Progenitor cell of endocrine pancreas (in vitro differentiated cells): Measurements from ENCODE around the gene RHO. TPM values are rescaled to one million over a fixed set of nuclear protein-coding genes. Genes with fewer than 3 reads are reported as not detected.
A peak's percentile ranks its signal among the peaks of the same experiment; 100 is the strongest.

Experiments used
- DNase-seq: peaks from one replicate; pipeline ENCODE4 v3.0.0; 2021; ENCODE audit warnings: low spot score; ENCODE audit not compliant: unreplicated experiment
- H3K27ac Mint-ChIP-seq: 2 replicates; pipeline ENCODE4 v1.8.0; 2021; ENCODE audit warnings: mild to moderate bottlenecking, moderate library complexity, mixed read lengths
- H3K27me3 Mint-ChIP-seq: 2 replicates; pipeline ENCODE4 v1.8.0; 2021; ENCODE audit warnings: mixed read lengths
- H3K36me3 Mint-ChIP-seq: 2 replicates; pipeline ENCODE4 v1.8.0; 2022; ENCODE audit warnings: mixed read lengths; ENCODE audit not compliant: insufficient read depth
- H3K4me1 Mint-ChIP-seq: 2 replicates; pipeline ENCODE4 v1.8.0; 2021; ENCODE audit warnings: low read depth, mixed read lengths
- H3K4me3 Mint-ChIP-seq: 2 replicates; pipeline ENCODE4 v1.8.0; 2021; ENCODE audit warnings: low read depth, mild to moderate bottlenecking, moderate library complexity, mixed read lengths
- H3K9me3 Mint-ChIP-seq: 2 replicates; pipeline ENCODE4 v1.8.0; 2021; ENCODE audit warnings: low read depth, mixed read lengths
- CTCF ChIP-seq: fragments of 200-600 bp; sonication (generic); IDR thresholded peaks from one replicate; pipeline ENCODE4 v1.5.0; 2021; ENCODE audit warnings: antibody characterized with exemption, mild to moderate bottlenecking; ENCODE audit not compliant: unreplicated experiment
- total RNA-seq: library from RNA; stranded (reverse); gene quantifications from 2 replicates; pipeline ENCODE4 v1.2.1, GENCODE V29; 2021

The RHO gene
- total RNA-seq, 1 donor from 2014 or later: 0.10 TPM

GRCh38 chr3:129533406-129533805, 5.0 kb downstream of the RHO start:
- Mint-ChIP-seq H3K27ac (no peak overlapping the region), H3K4me3 (no peak overlapping the region), H3K36me3 (no peaks in the 10 kb centered on the region), H3K27me3 (no peaks in the 10 kb centered on the region), H3K9me3 (no peaks in the 10 kb centered on the region), H3K4me1 (peaks cover 20% of the 10 kb centered on the region)
- DNase-seq: no peak
- no peak for TF ChIP-seq CTCF

GRCh38 chr3:129534428-129535027, 6.1 kb downstream of the RHO start:
- H3K36me3 Mint-ChIP-seq: no peaks in the 10 kb centered on the region
- no peak for DNase-seq
- H3K27me3 Mint-ChIP-seq: no peaks in the 10 kb centered on the region
- H3K4me1 Mint-ChIP-seq: peaks cover 20% of the 10 kb centered on the region
- H3K4me3 Mint-ChIP-seq: no peak overlapping the region
- no peak for TF ChIP-seq CTCF
- H3K27ac Mint-ChIP-seq: peak overlapping the region; percentile 80
- no peaks in the 10 kb centered on the region for H3K9me3 Mint-ChIP-seq

GRCh38 chr3:129535075-129535474, 6.6 kb downstream of the RHO start:
- no peaks in the 10 kb centered on the region for H3K9me3 Mint-ChIP-seq
- no peak overlapping the region for H3K27ac Mint-ChIP-seq
- DNase-seq: no peak
- H3K27me3 Mint-ChIP-seq: no peaks in the 10 kb centered on the region
- no peak for TF ChIP-seq CTCF
- H3K4me3 Mint-ChIP-seq: no peak overlapping the region
- peaks cover 17% of the 10 kb centered on the region for H3K4me1 Mint-ChIP-seq
- no peaks in the 10 kb centered on the region for H3K36me3 Mint-ChIP-seq

GRCh38 chr3:129536374-129536667, 7.9 kb downstream of the RHO start:
- Mint-ChIP-seq H3K4me1 (peaks cover 11% of the 10 kb centered on the region), H3K36me3 (no peaks in the 10 kb centered on the region), H3K4me3 (no peak overlapping the region), H3K27me3 (no peaks in the 10 kb centered on the region), H3K27ac (peak overlapping the region; percentile 20), H3K9me3 (no peaks in the 10 kb centered on the region)
- no peak for DNase-seq
- TF ChIP-seq CTCF: no peak

GRCh38 chr3:129536804-129537203, 8.4 kb downstream of the RHO start:
- no peak overlapping the region for H3K27ac Mint-ChIP-seq
- DNase-seq: no peak
- no peaks in the 10 kb centered on the region for H3K9me3 Mint-ChIP-seq
- no peak for TF ChIP-seq CTCF
- H3K27me3 Mint-ChIP-seq: no peaks in the 10 kb centered on the region
- no peaks in the 10 kb centered on the region for H3K36me3 Mint-ChIP-seq
- peaks cover 11% of the 10 kb centered on the region for H3K4me1 Mint-ChIP-seq
- H3K4me3 Mint-ChIP-seq: no peak overlapping the region
